ENCODE measurements around the gene TBC1D14. TPM values are rescaled to one million over a fixed set of nuclear protein-coding genes. Genes with fewer than 3 reads are reported as not detected.
A peak's percentile ranks its signal among the peaks of the same experiment; 100 is the strongest.

Gene TBC1D14
- total and polyA plus RNA-seq, 9 of the 15 experiments (the other 6 are each of a cell fraction or from before 2014, with no cell fraction given), result 2.1 to 59.6 (median 44.8) TPM

DNA sequence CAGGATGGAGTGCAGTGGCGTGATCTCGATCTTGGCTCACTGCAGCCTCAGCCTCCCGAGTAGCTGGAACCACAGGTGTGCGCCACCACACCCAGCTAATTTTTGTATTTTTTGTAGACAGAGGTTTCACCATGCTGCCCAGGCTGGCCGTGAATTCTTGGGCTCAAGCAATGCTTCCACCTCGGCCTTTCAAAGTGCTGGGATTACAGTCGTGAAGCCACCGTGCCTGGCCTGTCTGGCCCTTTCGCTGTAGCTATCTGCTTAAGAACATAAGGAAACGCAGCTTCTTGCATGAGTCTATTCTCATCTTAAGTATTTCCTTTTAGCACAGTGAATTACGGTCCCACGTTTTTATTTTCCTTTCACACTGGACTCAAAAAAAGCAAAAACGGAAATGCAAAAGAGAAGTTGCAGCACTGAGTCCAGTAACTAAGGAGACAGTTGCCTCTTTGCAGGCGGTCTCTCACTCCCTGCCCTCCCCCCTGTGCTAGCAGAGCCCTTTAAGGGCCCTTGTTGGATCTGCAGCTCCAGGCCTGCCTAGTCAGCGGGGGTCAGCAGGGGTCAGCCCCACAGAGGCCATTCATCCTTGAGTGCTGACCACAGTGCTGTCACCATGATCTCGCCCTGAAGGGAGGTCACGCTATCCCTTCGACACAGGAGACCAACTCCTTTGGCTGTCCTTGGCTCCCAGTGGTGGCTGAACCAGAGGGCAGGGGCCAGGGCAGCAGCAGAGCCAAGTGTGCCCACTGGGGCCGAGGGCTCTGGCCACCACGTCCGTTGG lies 21.8 kb upstream of the TBC1D14 start (continued):
- TF ChIP-seq, protein P1, sequence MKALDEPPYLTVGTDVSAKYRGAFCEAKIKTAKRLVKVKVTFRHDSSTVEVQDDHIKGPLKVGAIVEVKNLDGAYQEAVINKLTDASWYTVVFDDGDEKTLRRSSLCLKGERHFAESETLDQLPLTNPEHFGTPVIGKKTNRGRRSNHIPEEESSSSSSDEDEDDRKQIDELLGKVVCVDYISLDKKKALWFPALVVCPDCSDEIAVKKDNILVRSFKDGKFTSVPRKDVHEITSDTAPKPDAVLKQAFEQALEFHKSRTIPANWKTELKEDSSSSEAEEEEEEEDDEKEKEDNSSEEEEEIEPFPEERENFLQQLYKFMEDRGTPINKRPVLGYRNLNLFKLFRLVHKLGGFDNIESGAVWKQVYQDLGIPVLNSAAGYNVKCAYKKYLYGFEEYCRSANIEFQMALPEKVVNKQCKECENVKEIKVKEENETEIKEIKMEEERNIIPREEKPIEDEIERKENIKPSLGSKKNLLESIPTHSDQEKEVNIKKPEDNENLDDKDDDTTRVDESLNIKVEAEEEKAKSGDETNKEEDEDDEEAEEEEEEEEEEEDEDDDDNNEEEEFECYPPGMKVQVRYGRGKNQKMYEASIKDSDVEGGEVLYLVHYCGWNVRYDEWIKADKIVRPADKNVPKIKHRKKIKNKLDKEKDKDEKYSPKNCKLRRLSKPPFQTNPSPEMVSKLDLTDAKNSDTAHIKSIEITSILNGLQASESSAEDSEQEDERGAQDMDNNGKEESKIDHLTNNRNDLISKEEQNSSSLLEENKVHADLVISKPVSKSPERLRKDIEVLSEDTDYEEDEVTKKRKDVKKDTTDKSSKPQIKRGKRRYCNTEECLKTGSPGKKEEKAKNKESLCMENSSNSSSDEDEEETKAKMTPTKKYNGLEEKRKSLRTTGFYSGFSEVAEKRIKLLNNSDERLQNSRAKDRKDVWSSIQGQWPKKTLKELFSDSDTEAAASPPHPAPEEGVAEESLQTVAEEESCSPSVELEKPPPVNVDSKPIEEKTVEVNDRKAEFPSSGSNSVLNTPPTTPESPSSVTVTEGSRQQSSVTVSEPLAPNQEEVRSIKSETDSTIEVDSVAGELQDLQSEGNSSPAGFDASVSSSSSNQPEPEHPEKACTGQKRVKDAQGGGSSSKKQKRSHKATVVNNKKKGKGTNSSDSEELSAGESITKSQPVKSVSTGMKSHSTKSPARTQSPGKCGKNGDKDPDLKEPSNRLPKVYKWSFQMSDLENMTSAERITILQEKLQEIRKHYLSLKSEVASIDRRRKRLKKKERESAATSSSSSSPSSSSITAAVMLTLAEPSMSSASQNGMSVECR (CRISPR knock-in tag; IDR thresholded peaks at IDR 0.05), result no peak
- TF ChIP-seq ETS2 (tag; IDR thresholded peaks at IDR 0.05; ENCODE audit: borderline replicate concordance, poor library complexity, severe bottlenecking) (no peak), TCF3 (CRISPR knock-in tag; IDR thresholded peaks at IDR 0.05) (peak; percentile 82), CCAR2 (IDR thresholded peaks at IDR 0.05; ENCODE audit: low read depth, low read length) (no peak), MAZ (CRISPR knock-in tag; conservative IDR thresholded peaks at IDR 0.05 in 1 of 2, IDR thresholded peaks at IDR 0.05 in 1 of 2) (peak in 1 of 2 experiments; percentile 38; a peak in 1 of 4 replicates), PCBP1 (IDR thresholded peaks at IDR 0.05; ENCODE audit: low read depth, low read length, poor library complexity, severe bottlenecking) (no peak), CBX3 (IDR thresholded peaks at IDR 0.05; ENCODE audit: borderline replicate concordance in 1 of 2, low read length in 2 of 2) (peak in 1 of 2 experiments; percentile 28; a peak in 1 of 3 replicates), KDM1A (IDR thresholded peaks at IDR 0.05) (peak in 1 of 2 experiments; percentile 17; a peak in 2 of 4 replicates), MCM5 (IDR thresholded peaks at IDR 0.05; ENCODE audit: low read depth) (no peak)
- TF ChIP-seq, protein P2, sequence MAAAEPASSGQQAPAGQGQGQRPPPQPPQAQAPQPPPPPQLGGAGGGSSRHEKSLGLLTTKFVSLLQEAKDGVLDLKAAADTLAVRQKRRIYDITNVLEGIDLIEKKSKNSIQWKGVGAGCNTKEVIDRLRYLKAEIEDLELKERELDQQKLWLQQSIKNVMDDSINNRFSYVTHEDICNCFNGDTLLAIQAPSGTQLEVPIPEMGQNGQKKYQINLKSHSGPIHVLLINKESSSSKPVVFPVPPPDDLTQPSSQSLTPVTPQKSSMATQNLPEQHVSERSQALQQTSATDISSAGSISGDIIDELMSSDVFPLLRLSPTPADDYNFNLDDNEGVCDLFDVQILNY (CRISPR knock-in tag; IDR thresholded peaks at IDR 0.05), result 0 out of 2 replicates have a peak, but pooled peaks have one; percentile 28

Measured in K562 (cell line).